Measurements from ENCODE around the gene LKAAEAR1. TPM values are rescaled to one million over a fixed set of nuclear protein-coding genes. Genes with fewer than 3 reads are reported as not detected.
A peak's percentile ranks its signal among the peaks of the same experiment; 100 is the strongest.

LKAAEAR1 gene
- total RNA-seq, 1 donor: 0.72 TPM

- Histone ChIP-seq H2AFZ (ENCODE audit: low read length) (no peak overlapping the region), H4K20me1 (ENCODE audit: insufficient read depth, low read length) (no peaks in the 10 kb centered on the region), H3K9me3 (ENCODE audit: low read depth, low read length) (no peaks in the 10 kb centered on the region), H3K4me2 (ENCODE audit: insufficient read depth, low read length) (no peak overlapping the region), H3K36me3 (ENCODE audit: insufficient read depth, low read length) (no peaks in the 10 kb centered on the region), H3K27me3 (ENCODE audit: insufficient read depth, low read length) (peaks cover 10% of the 10 kb centered on the region), H3K79me2 (ENCODE audit: insufficient read depth, low read length) (no peaks in the 10 kb centered on the region), H3K4me1 (ENCODE audit: insufficient read depth, low read length) (no peaks in the 10 kb centered on the region), H3K27ac (ENCODE audit: low read depth, low read length) (no peak overlapping the region), H3K4me3 (ENCODE audit: insufficient read depth, low read length) (no peak overlapping the region)
- peak; percentile 71 for DNase-seq (ENCODE audit: insufficient read length, low spot score, missing footprints)
- TF ChIP-seq CTCF (IDR thresholded peaks at IDR 0.05; ENCODE audit: extremely low read depth, low read depth, low read length): no peak
These were observed 28.7 kb upstream of the LKAAEAR1 start for GRCh38 chr20:64112691-64113443.

- no peak overlapping the region for H3K4me2 ChIP-seq (ENCODE audit: insufficient read depth, low read length)
- H3K27me3 ChIP-seq (ENCODE audit: insufficient read depth, low read length): peaks cover 10% of the 10 kb centered on the region
- no peaks in the 10 kb centered on the region for H3K36me3 ChIP-seq (ENCODE audit: insufficient read depth, low read length)
- no peak overlapping the region for H2AFZ ChIP-seq (ENCODE audit: low read length)
- no peaks in the 10 kb centered on the region for H3K9me3 ChIP-seq (ENCODE audit: low read depth, low read length)
- no peaks in the 10 kb centered on the region for H4K20me1 ChIP-seq (ENCODE audit: insufficient read depth, low read length)
- H3K4me3 ChIP-seq (ENCODE audit: insufficient read depth, low read length): no peak overlapping the region
- peak; percentile 82 for DNase-seq (ENCODE audit: insufficient read length, low spot score, missing footprints)
- TF ChIP-seq CTCF (IDR thresholded peaks at IDR 0.05; ENCODE audit: extremely low read depth, low read depth, low read length): no peak
- H3K4me1 ChIP-seq (ENCODE audit: insufficient read depth, low read length): no peaks in the 10 kb centered on the region
- H3K27ac ChIP-seq (ENCODE audit: low read depth, low read length): no peak overlapping the region
- H3K79me2 ChIP-seq (ENCODE audit: insufficient read depth, low read length): no peaks in the 10 kb centered on the region
These were observed 27.8 kb upstream of the LKAAEAR1 start for GRCh38 chr20:64111841-64112641.

- H3K4me2 ChIP-seq (ENCODE audit: insufficient read depth, low read length): no peak overlapping the region
- H3K27me3 ChIP-seq (ENCODE audit: insufficient read depth, low read length): peaks cover 10% of the 10 kb centered on the region
- no peaks in the 10 kb centered on the region for H4K20me1 ChIP-seq (ENCODE audit: insufficient read depth, low read length)
- H3K27ac ChIP-seq (ENCODE audit: low read depth, low read length): no peak overlapping the region
- no peak overlapping the region for H3K4me3 ChIP-seq (ENCODE audit: insufficient read depth, low read length)
- H3K4me1 ChIP-seq (ENCODE audit: insufficient read depth, low read length): no peaks in the 10 kb centered on the region
- H3K36me3 ChIP-seq (ENCODE audit: insufficient read depth, low read length): no peaks in the 10 kb centered on the region
- H2AFZ ChIP-seq (ENCODE audit: low read length): no peak overlapping the region
- no peaks in the 10 kb centered on the region for H3K79me2 ChIP-seq (ENCODE audit: insufficient read depth, low read length)
- peak; percentile 83 for DNase-seq (ENCODE audit: insufficient read length, low spot score, missing footprints)
- no peak for TF ChIP-seq CTCF (IDR thresholded peaks at IDR 0.05; ENCODE audit: extremely low read depth, low read depth, low read length)
- H3K9me3 ChIP-seq (ENCODE audit: low read depth, low read length): no peaks in the 10 kb centered on the region
These were observed 26.3 kb upstream of the LKAAEAR1 start for GRCh38 chr20:64110411-64111068.

All from osteoblast (primary cell).